HEK293 (cell line): ENCODE results near the gene SNRNP27.
"Not testable (repeated sequence)": the region's sequence is repeated elsewhere in the genome, so short reads cannot be mapped to it uniquely, and the experiment has no call there.

Source experiments
- CTCF ChIA-PET: fragments of 350-600 bp; formaldehyde crosslinking; extraction: SDS; loops from one replicate; lab custom pipeline; 2021; ENCODE audit warnings: antibody characterized with exemption; lab: Yijun Ruan, JAX
- POLR2A ChIA-PET: fragments of 300-600 bp; formaldehyde crosslinking; extraction: SDS; loops from one replicate; lab custom pipeline; 2020; ENCODE audit warnings: antibody characterized with exemption, inconsistent platforms; lab: Yijun Ruan, JAX
- H3K27ac ChIP-seq: fragments of 200-500 bp; sonication (Bioruptor generic); 2 replicates; pipeline ENCODE4 v1.5.1; 2014; ENCODE audit warnings: low read depth, low read length, control low read depth, inconsistent platforms; ENCODE audit errors: extremely low read depth
- H3K36me3 ChIP-seq, 2 experiments: fragments of 200-500 bp in 1 of 2; sonication (Bioruptor generic) in 1 of 2; 1 replicate in 1 of 2; 2 replicates in 1 of 2; pipeline ENCODE4 v1.5.1; 2014 to 2017; ENCODE audit warnings: inconsistent platforms in 2 of 2, low read length in 2 of 2; ENCODE audit not compliant: control insufficient read depth in 2 of 2, insufficient read depth in 1 of 2
- H3K4me1 ChIP-seq: fragments of 200-500 bp; sonication (Bioruptor generic); 2 replicates; pipeline ENCODE4 v1.5.1; 2014; ENCODE audit warnings: mild to moderate bottlenecking, low read length, inconsistent platforms; ENCODE audit not compliant: control insufficient read depth, insufficient read depth
- H3K4me3 ChIP-seq: 2 replicates; pipeline ENCODE4 v1.5.1; 2011; ENCODE audit warnings: low read depth, mild to moderate bottlenecking, control low read depth, low read length, moderate library complexity
- H3K9me3 ChIP-seq: fragments of 200-500 bp; sonication (Bioruptor generic); 2 replicates; pipeline ENCODE4 v1.5.1; 2014; ENCODE audit warnings: low read depth, low read length, inconsistent platforms; ENCODE audit not compliant: control insufficient read depth, insufficient read depth
- MZF1 ChIP-seq: fragments of 450-650 bp; formaldehyde crosslinking; IDR thresholded peaks from 2 replicates; pipeline ENCODE4 v1.5.1; 2017; ENCODE audit warnings: missing biosample characterization, missing genetic modification characterization, borderline replicate concordance
- ZBTB21 ChIP-seq: fragments of 450-650 bp; formaldehyde crosslinking; IDR thresholded peaks from 2 replicates; pipeline ENCODE4 v1.5.1; 2017; ENCODE audit warnings: missing biosample characterization, missing genetic modification characterization
- ZBTB8A ChIP-seq: fragments of 450-650 bp; formaldehyde crosslinking; IDR thresholded peaks from 2 replicates; pipeline ENCODE4 v1.5.1; 2016; ENCODE audit warnings: missing biosample characterization, missing genetic modification characterization
- ZFP37 ChIP-seq: fragments of 450-650 bp; formaldehyde crosslinking; IDR thresholded peaks from 2 replicates; pipeline ENCODE4 v1.5.1; 2016; ENCODE audit warnings: missing biosample characterization, missing genetic modification characterization
- ZNF140 ChIP-seq: fragments of 450-650 bp; formaldehyde crosslinking; IDR thresholded peaks from 2 replicates; pipeline ENCODE4 v1.5.1; 2016; ENCODE audit warnings: missing biosample characterization, missing genetic modification characterization
- ZNF223 ChIP-seq: fragments of 450-650 bp; formaldehyde crosslinking; IDR thresholded peaks from 2 replicates; pipeline ENCODE4 v1.5.1; 2016; ENCODE audit warnings: missing biosample characterization, missing genetic modification characterization
- ZNF266 ChIP-seq: fragments of 450-650 bp; formaldehyde crosslinking; IDR thresholded peaks from 2 replicates; pipeline ENCODE4 v1.5.1; 2016; ENCODE audit warnings: missing biosample characterization, missing genetic modification characterization, low read depth
- ZNF292 ChIP-seq: fragments of 450-650 bp; formaldehyde crosslinking; IDR thresholded peaks from 2 replicates; pipeline ENCODE4 v1.5.1; 2016; ENCODE audit warnings: low read depth, missing biosample characterization, missing genetic modification characterization, borderline replicate concordance
- ZNF341 ChIP-seq: fragments of 450-650 bp; formaldehyde crosslinking; IDR thresholded peaks from 2 replicates; pipeline ENCODE4; 2016; ENCODE audit warnings: low read depth, missing biosample characterization, missing genetic modification characterization
- ZNF366 ChIP-seq: fragments of 450-650 bp; formaldehyde crosslinking; conservative IDR thresholded peaks from 2 replicates; pipeline ENCODE4 v1.5.1; 2016; ENCODE audit warnings: missing biosample characterization, missing genetic modification characterization
- ZNF394 ChIP-seq: fragments of 450-650 bp; formaldehyde crosslinking; IDR thresholded peaks from 2 replicates; pipeline ENCODE4 v1.5.1; 2016; ENCODE audit warnings: missing biosample characterization, missing genetic modification characterization, mild to moderate bottlenecking, moderate library complexity, borderline replicate concordance
- ZNF426 ChIP-seq: fragments of 450-650 bp; formaldehyde crosslinking; IDR thresholded peaks from 2 replicates; pipeline ENCODE4 v1.5.1; 2017; ENCODE audit warnings: missing biosample characterization, missing genetic modification characterization, mild to moderate bottlenecking, inconsistent platforms, moderate library complexity
- ZNF501 ChIP-seq: fragments of 450-650 bp; formaldehyde crosslinking; IDR thresholded peaks from 2 replicates; pipeline ENCODE4 v1.5.1; 2016; ENCODE audit warnings: missing biosample characterization, missing genetic modification characterization
- ZNF510 ChIP-seq: fragments of 450-650 bp; formaldehyde crosslinking; IDR thresholded peaks from 2 replicates; pipeline ENCODE4 v1.5.1; 2018; ENCODE audit warnings: mild to moderate bottlenecking, missing genetic modification characterization, missing biosample characterization; ENCODE audit not compliant: insufficient replicate concordance
- ZNF555 ChIP-seq: fragments of 450-650 bp; formaldehyde crosslinking; conservative IDR thresholded peaks from 2 replicates; pipeline ENCODE4 v1.5.1; 2017; ENCODE audit warnings: missing biosample characterization, mild to moderate bottlenecking, missing genetic modification characterization, inconsistent platforms
- ZNF558 ChIP-seq: fragments of 450-650 bp; formaldehyde crosslinking; IDR thresholded peaks from 2 replicates; pipeline ENCODE4 v1.5.1; 2016; ENCODE audit warnings: missing biosample characterization, missing genetic modification characterization
- ZNF560 ChIP-seq: fragments of 450-650 bp; formaldehyde crosslinking; IDR thresholded peaks from 2 replicates; pipeline ENCODE4 v1.5.1; 2017; ENCODE audit warnings: missing biosample characterization, missing genetic modification characterization, borderline replicate concordance
- ZNF610 ChIP-seq: fragments of 450-650 bp; formaldehyde crosslinking; IDR thresholded peaks from 2 replicates; pipeline ENCODE4 v1.5.1; 2016; ENCODE audit warnings: missing biosample characterization, missing genetic modification characterization, borderline replicate concordance
- ZNF623 ChIP-seq: fragments of 450-650 bp; formaldehyde crosslinking; IDR thresholded peaks from 2 replicates; pipeline ENCODE4 v1.5.1; 2016; ENCODE audit warnings: missing biosample characterization, missing genetic modification characterization
- ZNF629 ChIP-seq: fragments of 450-650 bp; formaldehyde crosslinking; IDR thresholded peaks from 2 replicates; pipeline ENCODE4 v1.5.1; 2017; ENCODE audit warnings: missing biosample characterization, missing genetic modification characterization
- ZNF654 ChIP-seq: fragments of 450-650 bp; formaldehyde crosslinking; IDR thresholded peaks from 2 replicates; pipeline ENCODE4 v1.5.1; 2016; ENCODE audit warnings: low read depth, missing biosample characterization, missing genetic modification characterization
- ZNF664 ChIP-seq: fragments of 450-650 bp; formaldehyde crosslinking; IDR thresholded peaks from 2 replicates; pipeline ENCODE4 v1.5.1; 2016; ENCODE audit warnings: missing biosample characterization, missing genetic modification characterization
- ZNF791 ChIP-seq: fragments of 450-650 bp; formaldehyde crosslinking; IDR thresholded peaks from 2 replicates; pipeline ENCODE4 v1.5.1; 2016; ENCODE audit warnings: missing biosample characterization, missing genetic modification characterization
- ZXDB ChIP-seq: fragments of 450-650 bp; formaldehyde crosslinking; IDR thresholded peaks from 2 replicates; pipeline ENCODE4 v1.5.1; 2016; ENCODE audit warnings: missing biosample characterization, missing genetic modification characterization
- TF ChIP-seq, protein P1 (sequence below): fragments of 450-650 bp; formaldehyde crosslinking; conservative IDR thresholded peaks from 2 replicates; pipeline ENCODE4 v1.5.1; 2016; ENCODE audit warnings: low read depth, missing biosample characterization, missing genetic modification characterization
- TF ChIP-seq, protein P2 (sequence below): fragments of 450-650 bp; formaldehyde crosslinking; IDR thresholded peaks from 2 replicates; pipeline ENCODE4 v1.5.1; 2016; ENCODE audit warnings: missing biosample characterization, missing genetic modification characterization
- TF ChIP-seq, protein P3 (sequence below): fragments of 450-650 bp; formaldehyde crosslinking; conservative IDR thresholded peaks from 2 replicates; pipeline ENCODE4 v1.5.1; 2016; ENCODE audit warnings: low read depth, missing biosample characterization, missing genetic modification characterization
- TF ChIP-seq, protein P4 (sequence below): fragments of 450-650 bp; formaldehyde crosslinking; IDR thresholded peaks from 2 replicates; pipeline ENCODE4 v1.5.1; 2016; ENCODE audit warnings: missing biosample characterization, missing genetic modification characterization, borderline replicate concordance

SNRNP27 gene

DNA sequence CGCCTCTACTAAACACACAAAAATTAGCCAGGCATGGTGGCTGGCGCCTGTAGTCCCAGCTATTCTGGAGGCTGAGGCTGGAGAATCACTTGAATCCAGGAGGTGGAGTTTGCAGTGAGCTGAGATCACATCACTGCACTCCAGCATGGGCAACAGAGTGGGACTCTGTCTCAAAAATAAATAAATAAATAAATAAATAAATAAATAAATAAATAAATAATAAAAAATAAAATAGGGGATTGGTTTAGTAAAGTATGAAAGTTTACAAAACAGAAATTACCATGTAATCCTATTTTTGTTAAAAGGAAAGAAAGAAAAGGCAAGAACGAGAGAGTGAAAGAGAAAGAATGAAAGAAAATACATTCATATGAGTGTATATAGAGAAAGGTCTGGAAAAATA, 56.9 kb downstream of the SNRNP27 start:
- H3K36me3 ChIP-seq, H3K9me3 ChIP-seq, H3K4me1 ChIP-seq, POLR2A ChIA-PET, H3K27ac ChIP-seq, H3K4me3 ChIP-seq, CTCF ChIA-PET: not testable (repeated sequence)
- TF ChIP-seq MZF1 (peak; percentile 22; the same call in 1 of the 2 replicates), ZNF664 (tag by site-specific recombination) (peak; percentile 87), ZNF558 (tag by site-specific recombination) (peak; percentile 80), ZNF555 (tag by site-specific recombination) (peak; percentile 98), ZNF366 (peak; percentile 39; the same call in 1 of the 2 replicates), ZNF610 (0 out of 2 replicates have a peak, but pooled peaks have one; percentile 21), ZNF791 (tag by site-specific recombination) (peak; percentile 68; the same call in 1 of the 2 replicates), ZXDB (peak; percentile 80), ZNF292 (tag by site-specific recombination) (0 out of 2 replicates have a peak, but pooled peaks have one; percentile 13), ZNF510 (tag by site-specific recombination) (peak; percentile 79), ZNF341 (0 out of 2 replicates have a peak, but pooled peaks have one; percentile 14), ZNF654 (tag by site-specific recombination) (peak; percentile 45), ZNF560 (tag by site-specific recombination) (peak; percentile 76; the same call in 1 of the 2 replicates), ZNF394 (peak; percentile 98), ZNF140 (tag by site-specific recombination) (peak; percentile 59), ZBTB8A (tag by site-specific recombination) (peak; percentile 88), ZBTB21 (peak; percentile 57), ZNF426 (tag by site-specific recombination) (peak; percentile 98), ZNF501 (tag by site-specific recombination) (0 out of 2 replicates have a peak, but pooled peaks have one; percentile 65), ZNF623 (tag by site-specific recombination) (peak; percentile 86), ZNF629 (peak; percentile 66), ZNF266 (tag by site-specific recombination) (0 out of 2 replicates have a peak, but pooled peaks have one; percentile 36), ZNF223 (0 out of 2 replicates have a peak, but pooled peaks have one; percentile 42), ZFP37 (tag by site-specific recombination) (peak; percentile 67; the same call in 1 of the 2 replicates)
- TF ChIP-seq, protein P1, sequence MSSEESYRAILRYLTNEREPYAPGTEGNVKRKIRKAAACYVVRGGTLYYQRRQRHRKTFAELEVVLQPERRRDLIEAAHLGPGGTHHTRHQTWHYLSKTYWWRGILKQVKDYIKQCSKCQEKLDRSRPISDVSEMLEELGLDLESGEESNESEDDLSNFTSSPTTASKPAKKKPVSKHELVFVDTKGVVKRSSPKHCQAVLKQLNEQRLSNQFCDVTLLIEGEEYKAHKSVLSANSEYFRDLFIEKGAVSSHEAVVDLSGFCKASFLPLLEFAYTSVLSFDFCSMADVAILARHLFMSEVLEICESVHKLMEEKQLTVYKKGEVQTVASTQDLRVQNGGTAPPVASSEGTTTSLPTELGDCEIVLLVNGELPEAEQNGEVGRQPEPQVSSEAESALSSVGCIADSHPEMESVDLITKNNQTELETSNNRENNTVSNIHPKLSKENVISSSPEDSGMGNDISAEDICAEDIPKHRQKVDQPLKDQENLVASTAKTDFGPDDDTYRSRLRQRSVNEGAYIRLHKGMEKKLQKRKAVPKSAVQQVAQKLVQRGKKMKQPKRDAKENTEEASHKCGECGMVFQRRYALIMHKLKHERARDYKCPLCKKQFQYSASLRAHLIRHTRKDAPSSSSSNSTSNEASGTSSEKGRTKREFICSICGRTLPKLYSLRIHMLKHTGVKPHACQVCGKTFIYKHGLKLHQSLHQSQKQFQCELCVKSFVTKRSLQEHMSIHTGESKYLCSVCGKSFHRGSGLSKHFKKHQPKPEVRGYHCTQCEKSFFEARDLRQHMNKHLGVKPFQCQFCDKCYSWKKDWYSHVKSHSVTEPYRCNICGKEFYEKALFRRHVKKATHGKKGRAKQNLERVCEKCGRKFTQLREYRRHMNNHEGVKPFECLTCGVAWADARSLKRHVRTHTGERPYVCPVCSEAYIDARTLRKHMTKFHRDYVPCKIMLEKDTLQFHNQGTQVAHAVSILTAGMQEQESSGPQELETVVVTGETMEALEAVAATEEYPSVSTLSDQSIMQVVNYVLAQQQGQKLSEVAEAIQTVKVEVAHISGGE (tag by site-specific recombination): peak; percentile 86
- TF ChIP-seq, protein P2, sequence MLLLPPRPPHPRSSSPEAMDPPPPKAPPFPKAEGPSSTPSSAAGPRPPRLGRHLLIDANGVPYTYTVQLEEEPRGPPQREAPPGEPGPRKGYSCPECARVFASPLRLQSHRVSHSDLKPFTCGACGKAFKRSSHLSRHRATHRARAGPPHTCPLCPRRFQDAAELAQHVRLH (tag by site-specific recombination): peak; percentile 76; the same call in 1 of the 2 replicates
- TF ChIP-seq, protein P3, sequence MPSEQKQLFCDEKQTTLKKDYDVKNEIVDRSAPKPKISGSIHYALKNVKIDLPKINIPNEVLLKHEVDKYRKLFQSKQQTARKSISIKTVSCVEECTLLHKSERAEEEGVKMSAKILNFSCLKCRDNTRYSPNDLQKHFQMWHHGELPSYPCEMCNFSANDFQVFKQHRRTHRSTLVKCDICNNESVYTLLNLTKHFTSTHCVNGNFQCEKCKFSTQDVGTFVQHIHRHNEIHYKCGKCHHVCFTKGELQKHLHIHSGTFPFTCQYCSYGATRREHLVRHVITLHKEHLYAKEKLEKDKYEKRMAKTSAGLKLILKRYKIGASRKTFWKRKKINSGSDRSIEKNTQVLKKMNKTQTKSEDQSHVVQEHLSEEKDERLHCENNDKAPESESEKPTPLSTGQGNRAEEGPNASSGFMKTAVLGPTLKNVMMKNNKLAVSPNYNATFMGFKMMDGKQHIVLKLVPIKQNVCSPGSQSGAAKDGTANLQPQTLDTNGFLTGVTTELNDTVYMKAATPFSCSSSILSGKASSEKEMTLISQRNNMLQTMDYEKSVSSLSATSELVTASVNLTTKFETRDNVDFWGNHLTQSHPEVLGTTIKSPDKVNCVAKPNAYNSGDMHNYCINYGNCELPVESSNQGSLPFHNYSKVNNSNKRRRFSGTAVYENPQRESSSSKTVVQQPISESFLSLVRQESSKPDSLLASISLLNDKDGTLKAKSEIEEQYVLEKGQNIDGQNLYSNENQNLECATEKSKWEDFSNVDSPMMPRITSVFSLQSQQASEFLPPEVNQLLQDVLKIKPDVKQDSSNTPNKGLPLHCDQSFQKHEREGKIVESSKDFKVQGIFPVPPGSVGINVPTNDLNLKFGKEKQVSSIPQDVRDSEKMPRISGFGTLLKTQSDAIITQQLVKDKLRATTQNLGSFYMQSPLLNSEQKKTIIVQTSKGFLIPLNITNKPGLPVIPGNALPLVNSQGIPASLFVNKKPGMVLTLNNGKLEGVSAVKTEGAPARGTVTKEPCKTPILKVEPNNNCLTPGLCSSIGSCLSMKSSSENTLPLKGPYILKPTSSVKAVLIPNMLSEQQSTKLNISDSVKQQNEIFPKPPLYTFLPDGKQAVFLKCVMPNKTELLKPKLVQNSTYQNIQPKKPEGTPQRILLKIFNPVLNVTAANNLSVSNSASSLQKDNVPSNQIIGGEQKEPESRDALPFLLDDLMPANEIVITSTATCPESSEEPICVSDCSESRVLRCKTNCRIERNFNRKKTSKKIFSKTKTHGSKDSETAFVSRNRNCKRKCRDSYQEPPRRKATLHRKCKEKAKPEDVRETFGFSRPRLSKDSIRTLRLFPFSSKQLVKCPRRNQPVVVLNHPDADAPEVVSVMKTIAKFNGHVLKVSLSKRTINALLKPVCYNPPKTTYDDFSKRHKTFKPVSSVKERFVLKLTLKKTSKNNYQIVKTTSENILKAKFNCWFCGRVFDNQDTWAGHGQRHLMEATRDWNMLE (tag by site-specific recombination): peak; percentile 96
- TF ChIP-seq, protein P4, sequence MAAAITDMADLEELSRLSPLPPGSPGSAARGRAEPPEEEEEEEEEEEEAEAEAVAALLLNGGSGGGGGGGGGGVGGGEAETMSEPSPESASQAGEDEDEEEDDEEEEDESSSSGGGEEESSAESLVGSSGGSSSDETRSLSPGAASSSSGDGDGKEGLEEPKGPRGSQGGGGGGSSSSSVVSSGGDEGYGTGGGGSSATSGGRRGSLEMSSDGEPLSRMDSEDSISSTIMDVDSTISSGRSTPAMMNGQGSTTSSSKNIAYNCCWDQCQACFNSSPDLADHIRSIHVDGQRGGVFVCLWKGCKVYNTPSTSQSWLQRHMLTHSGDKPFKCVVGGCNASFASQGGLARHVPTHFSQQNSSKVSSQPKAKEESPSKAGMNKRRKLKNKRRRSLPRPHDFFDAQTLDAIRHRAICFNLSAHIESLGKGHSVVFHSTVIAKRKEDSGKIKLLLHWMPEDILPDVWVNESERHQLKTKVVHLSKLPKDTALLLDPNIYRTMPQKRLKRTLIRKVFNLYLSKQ (tag by site-specific recombination): 0 out of 2 replicates have a peak, but pooled peaks have one; percentile 25
